AG20443 (cell line): ENCODE measurements around the gene UTP3.
"Not testable (repeated sequence)": the region's sequence is repeated elsewhere in the genome, so short reads cannot be mapped to it uniquely, and the experiment has no call there.

Experiments
- DNase-seq: peaks from one replicate; pipeline ENCODE4 v3.0.0; 2012; ENCODE audit warnings: low spot score, mixed read lengths

Gene UTP3

GRCh38 chr4:70687392-70687791, 940 bp upstream of the UTP3 start:
- DNase-seq = no peak

GRCh38 chr4:70688795-70689231, 481 bp downstream of the UTP3 start:
- peak; percentile 16 for DNase-seq

GRCh38 chr4:70691661-70692060, 3.3 kb downstream of the UTP3 start:
- DNase-seq = no peak

- not testable (repeated sequence) for DNase-seq
Observed at GRCh38 chr4:70694633-70695032, 6.3 kb downstream of the UTP3 start.

GRCh38 chr4:70698435-70698834, 10.1 kb downstream of the UTP3 start:
- not testable (repeated sequence) for DNase-seq

GRCh38 chr4:70700712-70701111, 12.4 kb downstream of the UTP3 start:
- DNase-seq = no peak

GRCh38 chr4:70701271-70701670, 12.9 kb downstream of the UTP3 start:
- no peak for DNase-seq

- DNase-seq = not testable (repeated sequence)
Observed at GRCh38 chr4:70702592-70702991, 14.3 kb downstream of the UTP3 start.

GRCh38 chr4:70703619-70704214, 15.4 kb downstream of the UTP3 start:
- peak; percentile 26 for DNase-seq

GRCh38 chr4:70704215-70704930, 16.0 kb downstream of the UTP3 start:
- DNase-seq = peak; percentile 88

- peak; percentile 48 for DNase-seq
Observed at GRCh38 chr4:70704931-70705182, 16.5 kb downstream of the UTP3 start.

- DNase-seq = peak; percentile 86
Observed at GRCh38 chr4:70705183-70706043, 17.1 kb downstream of the UTP3 start.

- DNase-seq = no peak
Observed at GRCh38 chr4:70706044-70706461, 17.7 kb downstream of the UTP3 start.

- DNase-seq = no peak
Observed at GRCh38 chr4:70706516-70706915, 18.2 kb downstream of the UTP3 start.

GRCh38 chr4:70709611-70710205, 21.4 kb downstream of the UTP3 start:
- DNase-seq = no peak

GRCh38 chr4:70711599-70711998, 23.3 kb downstream of the UTP3 start:
- DNase-seq = no peak

GRCh38 chr4:70712150-70712549, 23.8 kb downstream of the UTP3 start:
- DNase-seq = no peak

GRCh38 chr4:70712604-70713452, 24.5 kb downstream of the UTP3 start:
- DNase-seq = no peak

GRCh38 chr4:70713453-70714078, 25.2 kb downstream of the UTP3 start:
- no peak for DNase-seq

GRCh38 chr4:70714079-70714887, 26.0 kb downstream of the UTP3 start:
- DNase-seq = no peak
